Putamen (tissue), 1 donor: ENCODE measurements around the gene RGL1.
"Not testable (repeated sequence)": the region's sequence is repeated elsewhere in the genome, so short reads cannot be mapped to it uniquely, and the experiment has no call there.

Experiments used
- DNase-seq: peaks from one replicate; pipeline ENCODE4 v3.0.0-alpha.2; 2016; ENCODE audit warnings: low spot score

The RGL1 gene

GRCh38 chr1:183785921-183786320 lies 19.0 kb upstream of the RGL1 start:
- DNase-seq: not testable (repeated sequence)

- no peak for DNase-seq
Measured at GRCh38 chr1:183787704-183788103, 17.2 kb upstream of the RGL1 start.

GRCh38 chr1:183791319-183791718 lies 13.6 kb upstream of the RGL1 start:
- DNase-seq: no peak

DNA sequence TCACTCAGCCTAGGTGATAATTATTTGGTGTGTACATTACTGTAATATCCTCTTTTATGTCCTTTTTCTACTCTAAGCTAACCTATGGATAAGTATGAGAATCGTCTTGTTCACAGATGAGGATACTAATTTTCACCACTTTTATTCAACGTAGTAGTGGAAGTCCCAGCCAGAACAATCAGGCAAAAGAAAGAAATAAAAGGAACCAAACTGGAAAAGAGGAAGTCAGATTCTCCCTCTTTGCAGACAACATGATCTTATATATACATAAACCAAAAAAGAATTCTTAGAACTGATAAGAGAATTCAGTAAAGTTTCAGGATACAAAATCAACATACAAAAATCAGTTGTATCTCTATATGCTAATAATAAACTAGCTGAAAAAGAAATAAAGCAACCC lies 12.6 kb upstream of the RGL1 start:
- no peak for DNase-seq

DNA sequence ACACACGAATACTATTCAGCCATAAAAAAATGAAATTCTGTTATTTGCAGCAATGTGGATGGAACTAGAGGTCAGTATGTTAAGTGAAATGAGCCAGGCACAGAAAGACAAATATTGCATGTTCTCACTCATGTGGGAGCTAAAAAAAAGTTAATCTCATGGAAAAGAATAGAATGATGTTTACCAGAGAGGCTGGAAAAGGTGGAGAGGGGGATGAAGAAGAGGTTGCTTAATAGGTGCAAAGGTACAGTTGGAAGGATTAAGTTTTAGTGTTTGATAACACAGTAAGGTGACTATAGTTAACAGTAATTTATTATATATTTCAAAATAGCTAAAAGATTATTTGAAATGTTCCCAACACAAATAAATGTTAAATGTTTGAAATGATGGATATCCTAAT lies 10.8 kb upstream of the RGL1 start:
- DNase-seq: no peak

DNA sequence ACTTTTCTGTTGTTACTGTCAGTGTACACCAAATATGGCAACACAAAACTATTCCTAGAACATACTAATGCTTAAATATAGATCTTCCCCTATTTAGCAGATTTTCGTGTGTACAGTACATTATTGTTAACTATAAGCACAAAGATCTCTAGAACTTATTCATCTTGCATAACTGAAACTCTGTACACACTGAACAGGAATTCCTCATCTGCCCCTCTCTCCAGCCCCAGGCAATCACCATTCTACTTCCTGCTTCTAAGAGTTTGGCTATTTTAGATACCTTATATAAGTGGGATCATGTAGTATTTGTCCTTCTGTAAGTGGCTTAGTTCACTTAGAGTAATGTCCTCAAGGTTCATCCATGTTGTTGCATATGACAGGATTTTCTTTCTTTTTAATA lies 4.5 kb upstream of the RGL1 start:
- no peak for DNase-seq

- no peak for DNase-seq
Measured at GRCh38 chr1:183801649-183802048, 3.3 kb upstream of the RGL1 start.

- DNase-seq: no peak
Measured at GRCh38 chr1:183804387-183804786, 533 bp upstream of the RGL1 start.

- no peak for DNase-seq
Measured at GRCh38 chr1:183806125-183806524, 1.2 kb downstream of the RGL1 start.

GRCh38 chr1:183806675-183807074 lies 1.8 kb downstream of the RGL1 start:
- no peak for DNase-seq

GRCh38 chr1:183807549-183808168 lies 2.7 kb downstream of the RGL1 start:
- DNase-seq: no peak

GRCh38 chr1:183808296-183809027 lies 3.5 kb downstream of the RGL1 start:
- DNase-seq: no peak

- DNase-seq: no peak
Measured at GRCh38 chr1:183810121-183810520, 5.2 kb downstream of the RGL1 start.

DNA sequence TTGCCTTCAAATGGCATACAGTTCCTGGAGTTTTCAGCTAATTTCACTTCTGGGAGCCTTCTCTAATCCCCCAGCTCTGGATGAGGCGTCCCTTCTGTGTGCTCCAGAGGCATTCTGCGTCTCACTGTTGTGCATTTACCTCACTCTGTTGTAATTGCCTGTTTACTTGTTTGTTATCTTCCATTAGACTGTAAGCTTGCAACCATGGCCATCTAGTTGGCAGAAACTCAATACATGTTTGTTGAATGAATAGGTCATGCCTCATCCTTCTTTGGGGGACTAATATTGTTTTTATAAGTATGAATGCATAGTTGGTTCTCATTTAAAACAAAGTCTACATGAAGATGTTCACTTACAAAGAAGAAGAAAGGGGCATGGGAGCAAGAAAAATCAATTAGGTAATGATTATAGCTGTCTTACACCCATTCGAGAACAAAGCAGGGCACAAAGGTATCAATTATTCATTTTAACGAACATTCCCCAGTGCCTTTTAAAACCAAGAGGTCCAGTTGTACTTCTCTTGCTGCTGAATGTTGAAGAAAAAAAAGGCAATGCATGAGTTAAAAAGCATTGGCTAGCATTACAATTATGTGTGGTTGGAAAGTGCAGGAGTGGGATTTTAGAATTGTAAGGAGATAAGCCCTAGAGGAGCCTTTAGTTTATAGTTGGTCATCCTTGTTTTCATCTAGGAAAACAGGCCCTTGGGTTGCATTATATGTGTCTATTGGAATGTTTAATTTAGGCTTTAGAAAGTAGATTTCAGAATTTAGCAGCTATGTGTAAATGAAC lies 6.0 kb downstream of the RGL1 start:
- DNase-seq: no peak

GRCh38 chr1:183812128-183812527 lies 7.2 kb downstream of the RGL1 start:
- DNase-seq: no peak

DNA sequence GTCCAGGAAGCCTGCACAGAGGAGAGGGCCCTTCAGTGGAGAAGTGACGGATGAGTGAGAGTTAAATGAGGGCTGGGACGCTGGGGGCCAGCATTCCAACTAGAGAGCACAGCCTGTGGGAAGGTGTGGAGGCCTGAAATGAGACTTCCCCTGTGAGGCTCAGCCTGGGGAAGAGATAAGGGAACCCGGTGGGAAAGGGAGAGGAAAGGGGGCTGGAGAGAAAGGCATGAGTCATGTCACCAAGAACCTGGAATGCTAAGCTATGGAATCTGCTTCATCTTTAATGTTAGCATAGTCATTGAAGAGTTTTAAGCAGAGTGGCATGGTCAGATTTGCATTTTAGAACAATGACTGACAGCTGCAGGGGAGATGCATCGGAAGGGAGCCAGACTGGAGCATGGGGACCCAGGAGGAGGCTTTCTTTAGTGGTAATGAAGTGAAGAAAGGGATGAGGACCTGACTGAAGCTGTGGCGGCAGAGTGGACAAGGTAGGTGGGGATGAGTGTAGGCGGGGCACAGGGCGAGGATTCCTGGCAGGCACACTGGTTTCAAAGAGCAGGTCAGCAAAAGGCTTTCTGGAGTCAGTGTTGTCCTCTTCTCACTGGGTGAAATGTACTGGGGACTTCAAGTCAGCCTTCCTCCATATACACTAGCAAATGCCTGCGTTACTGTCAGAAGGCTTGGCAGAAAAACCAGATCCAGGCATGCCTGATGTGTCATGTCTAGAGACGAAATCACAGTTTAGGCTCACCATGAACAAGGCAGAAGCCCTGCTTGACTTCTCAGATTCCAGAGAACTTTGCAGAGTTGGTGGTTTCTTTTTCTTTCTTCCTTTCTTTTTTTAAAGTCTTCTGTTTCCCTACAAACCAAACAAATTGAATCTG lies 8.0 kb downstream of the RGL1 start:
- DNase-seq: no peak

GRCh38 chr1:183814121-183814681 lies 9.3 kb downstream of the RGL1 start:
- DNase-seq: no peak

DNA sequence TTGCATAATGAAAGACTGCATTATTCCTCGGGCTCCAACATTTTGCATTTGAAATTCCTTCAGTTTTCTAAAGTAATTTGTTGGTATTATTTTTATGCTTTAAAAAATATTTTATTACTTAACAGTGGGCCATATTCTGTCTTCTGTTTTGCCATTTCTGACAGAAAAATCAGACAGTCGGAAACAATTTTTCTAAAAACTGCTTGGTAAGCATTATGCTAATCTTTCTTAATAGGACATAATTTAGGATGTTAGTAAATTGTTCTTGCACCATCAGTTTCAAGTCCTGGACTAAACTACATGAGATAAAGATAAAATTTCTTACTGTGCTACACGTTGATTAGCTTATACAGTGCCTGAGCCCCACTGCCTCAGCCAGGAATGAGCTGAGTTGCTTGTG lies 11.2 kb downstream of the RGL1 start:
- no peak for DNase-seq

DNA sequence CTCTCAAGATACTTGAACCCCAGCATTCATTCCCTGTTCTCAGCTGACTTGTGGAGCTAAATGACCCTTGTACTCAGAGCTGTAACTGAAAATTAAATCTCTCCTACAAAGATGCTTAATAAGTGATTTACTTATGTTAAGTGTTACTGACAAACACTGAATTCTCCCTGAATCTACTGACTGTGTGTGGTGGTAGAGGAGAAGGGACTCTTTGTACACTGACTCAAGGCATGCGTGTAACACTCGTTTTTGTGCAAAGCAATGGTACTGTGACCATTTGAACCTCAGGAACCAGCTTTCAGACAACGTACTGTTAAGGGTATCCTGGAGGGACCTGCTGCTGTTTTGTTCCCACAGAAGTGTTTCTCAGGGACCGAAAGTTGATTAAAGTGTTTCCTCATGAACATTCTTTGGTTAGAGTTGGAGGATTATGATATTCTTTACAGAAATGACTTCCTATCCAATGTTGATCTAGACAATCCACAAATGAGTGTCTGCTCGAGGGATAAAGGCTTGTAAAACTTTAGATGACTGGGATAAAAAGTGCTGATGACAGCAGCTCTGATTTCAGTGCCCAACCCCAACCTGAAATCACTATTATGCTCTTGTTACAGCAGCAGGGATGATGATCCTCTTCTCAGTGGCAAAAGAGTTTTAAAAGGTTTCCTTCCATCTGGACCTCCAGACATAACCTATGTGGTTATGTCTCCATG lies 12.8 kb downstream of the RGL1 start:
- DNase-seq: no peak

DNA sequence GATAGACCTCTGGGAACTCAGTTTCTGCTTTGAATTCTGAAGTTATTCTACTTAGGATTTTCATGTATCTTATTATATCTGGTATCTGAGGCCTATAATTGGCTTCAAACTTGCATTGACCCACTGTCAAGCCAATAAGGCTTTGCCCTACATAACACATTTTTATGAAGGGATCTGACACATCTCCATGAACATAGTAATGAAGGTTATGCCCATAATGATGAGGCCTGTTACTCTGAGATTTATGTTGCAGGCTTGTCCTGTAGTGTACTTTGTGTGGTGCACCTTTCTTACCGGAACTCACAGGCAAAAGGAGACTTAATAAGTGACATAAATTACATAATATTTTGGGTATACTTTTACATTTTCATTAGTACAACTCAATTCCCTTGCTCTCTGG lies 14.1 kb downstream of the RGL1 start:
- DNase-seq: no peak

GRCh38 chr1:183821309-183821888 lies 16.5 kb downstream of the RGL1 start:
- no peak for DNase-seq
